HG03460 (cell line): ENCODE measurements around the gene FHAD1.

Source experiments
- ATAC-seq: cut with Tn5 transposase; IDR thresholded peaks from one replicate; pipeline ENCODE4 v1.9.1; 2021; ENCODE audit not compliant: unreplicated experiment

FHAD1 gene

DNA sequence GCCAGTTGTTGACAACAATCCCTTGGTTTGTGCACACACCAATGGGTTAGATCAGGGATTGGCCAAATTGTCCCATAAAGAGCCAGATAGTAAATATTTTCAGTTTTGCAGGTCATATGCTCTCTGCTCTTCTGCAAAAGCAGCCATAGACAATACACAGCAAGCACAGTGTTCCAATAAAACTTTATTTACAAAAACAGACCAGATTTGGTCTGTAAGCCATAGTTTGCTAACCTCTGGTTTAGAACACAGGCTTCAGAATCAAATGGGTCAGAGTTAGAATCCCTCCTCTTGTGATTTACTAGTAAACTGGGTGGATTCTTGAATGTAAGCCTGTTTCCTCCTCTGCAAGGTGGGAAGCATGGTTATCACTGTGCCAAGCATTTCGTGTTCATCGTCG is 97.4 kb downstream of the FHAD1 start:
- no peak for ATAC-seq

DNA sequence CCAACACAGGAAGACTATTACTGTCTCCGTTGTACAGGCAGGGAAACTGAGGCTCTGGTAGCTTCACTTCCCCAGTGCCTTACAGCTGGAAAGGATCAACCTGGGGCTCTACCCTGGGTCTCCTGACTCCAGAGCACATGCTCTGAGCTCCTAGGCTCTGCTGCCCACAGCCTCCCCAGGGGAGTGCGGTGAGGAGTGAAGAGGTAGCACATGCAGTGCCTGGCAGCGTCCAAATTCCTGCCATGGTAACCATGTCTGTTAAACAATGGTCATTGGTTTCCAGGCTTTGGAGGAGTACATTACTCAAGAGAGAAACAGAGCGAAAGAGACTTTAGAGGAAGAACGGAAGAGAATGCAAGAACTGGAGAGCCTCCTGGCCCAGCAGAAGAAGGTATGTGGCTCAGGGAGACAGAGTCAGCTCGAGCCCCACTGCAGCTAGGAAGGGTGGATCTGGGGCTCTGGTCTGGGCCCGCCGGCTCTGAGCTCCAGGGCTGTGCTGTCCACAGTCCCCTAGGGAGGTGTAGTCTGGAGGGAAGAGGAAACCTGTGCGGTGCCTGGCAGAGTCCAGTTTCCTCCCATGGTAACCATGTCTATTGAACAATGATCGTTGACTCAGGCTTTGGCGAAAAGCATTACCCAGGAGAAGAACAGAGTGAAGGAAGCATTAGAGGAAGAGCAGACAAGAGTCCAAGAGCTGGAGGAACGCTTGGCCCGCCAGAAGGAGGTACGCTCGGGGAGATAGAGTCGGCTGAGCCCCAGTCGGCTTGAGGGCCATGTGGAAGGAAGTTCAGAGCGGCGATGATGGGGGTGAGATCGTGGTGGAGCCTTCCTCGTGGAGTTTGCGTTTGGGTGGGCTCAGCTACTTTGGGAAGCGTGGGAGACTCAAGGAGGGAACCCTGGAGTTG is 98.0 kb downstream of the FHAD1 start:
- ATAC-seq = no peak

DNA sequence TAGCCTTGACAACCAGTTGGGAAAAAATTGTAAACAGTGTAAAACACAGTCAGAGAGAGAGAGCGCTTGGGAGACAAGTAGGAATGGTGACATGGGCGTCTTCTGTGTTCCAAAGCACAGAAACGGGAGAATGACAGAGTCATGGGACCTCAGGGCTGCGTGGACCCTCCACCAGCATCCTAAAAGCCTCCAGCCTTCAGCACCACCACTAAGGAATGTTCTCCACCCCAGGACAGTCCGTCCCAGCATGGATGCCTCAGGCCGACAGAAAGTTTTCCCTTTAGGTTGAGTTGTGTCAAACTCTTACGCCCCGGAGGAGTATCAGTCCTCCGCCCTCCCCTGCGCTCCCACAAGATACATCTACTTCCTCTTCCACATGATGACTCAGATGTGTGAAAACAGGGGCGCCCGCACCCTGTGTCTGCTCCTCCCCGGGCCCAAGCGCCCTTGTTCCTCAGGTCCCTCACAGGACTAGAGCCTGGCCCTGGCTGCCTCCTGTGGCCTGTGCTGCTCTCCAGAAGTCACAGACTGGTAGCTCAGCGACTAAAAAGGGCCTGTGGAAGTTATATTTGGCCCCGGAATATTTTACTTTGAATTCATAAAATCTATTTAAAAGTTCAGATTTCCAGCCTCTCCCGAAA is 98.8 kb downstream of the FHAD1 start:
- ATAC-seq = peak; percentile 75

- ATAC-seq = no peak
These were observed 99.5 kb downstream of the FHAD1 start for GRCh38 chr1:15346346-15347030.

DNA sequence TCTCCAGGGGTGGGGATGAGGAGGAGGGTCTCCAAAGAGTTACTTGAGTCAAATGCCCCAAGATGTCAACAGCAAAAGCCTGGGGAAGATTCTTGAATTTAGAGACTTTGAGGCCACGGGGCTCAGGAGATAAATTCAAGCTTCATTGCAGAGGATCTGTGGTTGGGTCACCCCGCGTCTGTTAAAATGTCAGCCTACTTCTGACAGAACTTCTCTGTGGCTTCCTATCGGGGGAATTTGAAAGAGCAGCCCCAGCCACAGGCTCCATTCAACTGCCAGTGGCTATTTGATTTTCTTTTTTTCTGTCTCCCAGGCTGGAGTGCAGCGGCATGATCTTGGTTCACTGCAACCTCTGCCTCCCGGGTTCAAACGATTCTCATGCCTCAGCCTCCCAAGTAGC is 100.2 kb downstream of the FHAD1 start:
- no peak for ATAC-seq

DNA sequence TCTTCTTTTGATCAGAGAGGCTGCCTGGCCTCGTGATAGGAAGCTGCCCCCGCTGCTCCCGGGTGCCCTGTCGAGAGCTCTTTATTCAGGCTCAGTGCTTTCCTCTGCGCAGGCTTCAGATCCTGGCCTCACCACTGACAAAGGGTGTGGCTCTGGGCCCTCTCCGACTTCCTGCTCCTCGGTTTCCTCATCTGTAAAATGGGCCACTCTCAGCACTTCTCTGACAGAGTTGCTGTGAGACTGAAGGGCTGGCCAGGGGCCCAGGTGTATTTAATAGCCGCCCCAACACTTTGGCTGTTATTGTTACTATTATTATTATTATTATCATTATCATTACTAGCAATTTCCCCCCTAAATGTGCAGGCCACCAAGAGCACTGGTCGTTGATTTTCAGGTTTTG is 101.6 kb downstream of the FHAD1 start:
- ATAC-seq = no peak

GRCh38 chr1:15349133-15349532 is 102.1 kb downstream of the FHAD1 start:
- ATAC-seq = no peak

- ATAC-seq = no peak
These were observed 103.1 kb downstream of the FHAD1 start for GRCh38 chr1:15350151-15350550.

DNA sequence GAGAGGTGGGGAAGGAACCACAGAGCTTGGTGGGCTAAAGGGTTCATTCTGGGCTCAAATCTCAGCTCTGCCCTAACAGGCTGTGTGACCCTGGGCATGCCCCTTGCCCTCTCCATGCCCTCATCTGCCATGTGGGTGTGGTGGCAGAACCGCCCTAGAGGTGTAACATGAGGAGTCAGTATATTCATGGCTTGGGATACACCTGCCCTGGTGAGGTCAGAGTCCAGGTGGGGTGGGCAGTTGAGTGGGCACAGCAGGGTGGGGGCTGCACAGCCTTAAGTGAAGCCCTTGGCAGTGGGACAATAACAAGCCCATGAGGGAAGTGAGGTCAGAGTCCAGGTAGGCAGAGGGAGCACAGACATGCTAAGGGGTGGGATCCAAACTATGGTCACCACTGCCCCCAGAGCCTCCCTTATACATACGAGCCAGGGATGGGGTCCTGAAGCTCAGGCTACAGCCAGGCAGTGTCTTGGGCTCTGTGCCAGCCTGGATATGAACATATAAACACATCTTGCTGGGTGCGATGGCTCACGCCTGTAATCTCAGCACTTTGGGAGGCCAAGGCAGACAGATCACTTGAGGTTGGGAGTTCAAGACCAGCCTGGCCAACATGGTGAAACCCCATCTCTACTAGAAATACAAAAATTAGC is 103.7 kb downstream of the FHAD1 start:
- ATAC-seq = no peak

- no peak for ATAC-seq
These were observed 104.3 kb downstream of the FHAD1 start for GRCh38 chr1:15351310-15351709.

DNA sequence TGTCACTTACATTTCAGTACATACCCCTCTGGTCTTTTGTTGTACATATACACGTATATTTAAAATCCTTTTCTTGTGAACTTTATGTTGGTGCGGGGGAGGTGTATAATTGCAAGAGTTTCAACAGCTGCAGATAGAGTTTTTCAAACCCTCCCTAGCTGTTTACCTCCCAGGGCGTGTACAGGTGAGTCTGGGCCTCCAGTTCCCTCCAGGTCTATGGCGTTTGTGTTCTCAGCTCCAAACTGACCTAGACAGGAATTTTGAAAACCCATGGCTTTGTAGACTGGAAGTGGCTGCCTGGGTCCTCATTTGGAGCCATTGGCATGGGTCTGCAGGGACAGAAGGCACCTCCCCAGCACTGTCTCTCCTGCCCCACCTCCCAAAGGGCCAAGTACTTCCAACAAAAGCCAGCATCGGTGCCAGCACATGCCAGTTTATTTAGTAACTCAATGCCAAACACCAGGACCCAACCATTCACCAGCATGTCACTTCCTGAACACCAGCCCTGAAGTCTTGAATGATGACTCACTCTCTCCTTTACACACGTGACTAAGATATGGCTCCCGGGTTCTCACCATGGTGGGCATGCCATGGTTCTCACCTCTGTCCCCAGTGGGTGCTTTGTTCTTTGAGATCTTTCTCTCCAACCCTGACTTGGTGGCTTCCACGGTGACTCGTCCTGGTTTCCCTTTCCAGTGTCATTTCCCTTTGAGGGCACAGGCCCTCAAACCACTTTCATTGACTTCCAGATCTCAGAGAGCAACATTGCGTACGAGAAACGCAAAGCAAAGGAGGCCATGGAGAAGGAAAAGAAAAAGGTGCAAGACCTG is 105.3 kb downstream of the FHAD1 start:
- ATAC-seq = no peak

- ATAC-seq = no peak
These were observed 107.0 kb downstream of the FHAD1 start for GRCh38 chr1:15353839-15354579.

GRCh38 chr1:15354580-15354965 is 107.5 kb downstream of the FHAD1 start:
- no peak for ATAC-seq

DNA sequence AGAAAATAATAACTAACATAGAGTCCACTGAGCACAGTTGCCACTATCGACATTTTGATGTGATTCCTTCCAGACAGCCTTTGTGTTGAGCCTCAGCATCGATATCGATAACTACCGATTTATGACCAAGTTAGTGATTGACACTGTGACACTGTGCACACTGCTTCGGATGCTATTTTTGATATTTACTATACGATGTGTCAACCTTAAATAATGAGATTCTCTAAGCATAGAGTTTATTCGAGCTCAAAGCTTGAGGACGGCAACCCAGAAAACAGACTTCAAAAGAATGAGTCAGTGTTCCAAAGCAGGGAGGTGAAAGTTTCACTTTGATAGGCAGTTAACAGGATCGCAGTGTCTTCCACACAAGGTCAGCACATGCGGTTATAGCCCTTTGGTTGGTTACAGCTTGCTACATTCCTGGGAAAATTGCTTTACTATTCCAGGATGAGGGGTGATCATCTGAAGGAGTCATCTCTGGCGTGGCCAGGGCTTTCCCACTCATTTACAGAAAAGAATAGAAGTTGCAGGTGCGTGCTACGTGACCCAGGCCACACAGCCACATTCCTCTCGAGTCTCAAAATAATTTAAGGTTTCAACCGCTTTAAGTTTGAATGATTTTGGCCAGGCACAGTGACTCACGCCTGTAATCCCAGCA is 109.1 kb downstream of the FHAD1 start:
- ATAC-seq = no peak

DNA sequence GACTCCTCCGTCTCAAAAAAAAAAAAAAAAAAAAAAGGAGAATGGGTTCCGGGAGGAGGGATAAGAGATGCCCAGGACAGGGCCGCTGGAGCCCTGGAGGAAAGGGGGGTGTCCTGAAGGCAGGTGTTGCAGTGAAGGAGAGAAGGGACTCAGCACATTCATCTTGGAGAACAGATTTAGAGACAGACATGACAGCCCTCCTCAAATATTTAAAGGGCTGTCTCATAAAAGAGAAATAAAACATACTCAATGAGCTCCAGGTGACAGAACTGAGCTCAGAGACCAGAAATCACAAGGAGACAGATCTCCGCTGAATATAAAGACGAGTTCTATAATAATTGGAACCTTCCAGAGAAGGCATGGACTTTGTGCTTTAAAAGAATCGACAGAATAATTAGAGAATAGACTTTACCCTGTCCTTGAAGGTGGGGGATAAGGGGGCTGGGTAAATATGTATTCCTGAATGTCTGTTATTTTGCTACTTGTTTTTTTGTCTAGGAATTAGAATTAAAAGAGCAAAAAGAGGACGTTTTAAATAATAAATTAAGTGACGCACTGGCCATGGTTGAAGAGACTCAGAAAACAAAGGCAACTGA is 110.7 kb downstream of the FHAD1 start:
- no peak for ATAC-seq

DNA sequence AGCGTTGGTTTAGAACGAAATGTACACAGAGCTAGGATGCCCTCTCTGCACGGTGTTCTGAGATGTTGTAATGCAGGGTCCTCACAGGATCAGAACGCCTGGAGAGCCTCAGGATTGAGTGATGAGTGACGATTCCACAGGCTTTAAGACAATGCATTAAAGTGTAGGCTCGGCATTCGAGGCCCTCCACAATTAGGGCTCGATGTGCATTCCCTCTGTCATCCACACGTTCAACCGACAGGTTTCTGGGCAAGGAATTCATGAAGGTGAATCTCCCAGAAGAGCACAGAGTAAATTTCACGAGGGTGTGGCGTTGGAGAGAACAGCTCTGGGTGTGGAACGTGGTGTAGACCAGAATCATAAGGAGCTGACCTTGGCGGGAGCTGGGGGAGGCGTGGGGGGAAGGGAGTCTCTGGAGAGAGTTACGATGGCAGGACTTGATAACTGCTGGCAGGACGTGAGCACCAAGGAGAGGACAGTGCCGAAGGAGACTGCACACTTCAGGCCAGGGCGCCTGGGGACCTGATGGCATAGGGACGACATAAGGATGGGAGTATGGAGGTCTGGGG is 111.6 kb downstream of the FHAD1 start:
- ATAC-seq = no peak

GRCh38 chr1:15360700-15361099 is 113.7 kb downstream of the FHAD1 start:
- ATAC-seq = no peak

DNA sequence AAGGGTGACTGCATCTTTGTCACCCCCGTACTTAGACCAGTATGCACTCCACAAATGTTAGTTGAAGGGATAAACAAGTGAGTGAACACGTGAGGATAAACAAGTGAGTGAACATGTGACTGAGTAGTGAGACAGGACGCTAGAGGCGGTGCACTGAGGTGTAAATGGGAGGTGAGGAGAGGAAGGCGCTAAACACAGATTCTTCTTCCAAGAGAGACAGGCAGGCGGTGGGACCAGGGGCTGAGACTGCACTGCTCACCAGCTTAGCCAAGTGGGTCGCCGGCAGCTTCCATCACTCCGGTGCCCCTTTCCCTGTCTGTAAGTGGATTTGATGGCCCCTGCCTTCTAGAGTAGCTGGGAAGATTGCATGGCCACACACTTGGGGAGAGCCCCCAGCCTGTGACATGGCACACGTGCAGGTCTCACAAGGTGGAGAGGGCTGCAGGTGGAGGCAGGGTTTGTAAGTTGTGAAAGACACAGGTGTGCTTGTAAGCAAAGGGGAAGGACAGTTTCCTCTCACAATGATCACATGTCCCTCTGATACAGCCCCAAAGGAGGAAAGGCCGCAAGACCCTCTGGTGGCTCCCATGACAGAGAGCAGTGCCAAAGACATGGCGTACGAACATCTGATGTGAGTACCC is 115.2 kb downstream of the FHAD1 start:
- no peak for ATAC-seq
